GM18507 (cell line): ENCODE results near the gene EIF2B2.

Source experiments
- DNase-seq: peaks from one replicate; pipeline ENCODE4 v3.0.0; 2011; ENCODE audit warnings: low read depth; ENCODE audit not compliant: insufficient read length; ENCODE audit errors: extremely low spot score
- FAIRE-seq: peaks from 2 replicates; lab custom pipeline; 2011; peaks lifted over from hg19 to GRCh38; lab: Jason Lieb, UNC

The EIF2B2 gene

DNA sequence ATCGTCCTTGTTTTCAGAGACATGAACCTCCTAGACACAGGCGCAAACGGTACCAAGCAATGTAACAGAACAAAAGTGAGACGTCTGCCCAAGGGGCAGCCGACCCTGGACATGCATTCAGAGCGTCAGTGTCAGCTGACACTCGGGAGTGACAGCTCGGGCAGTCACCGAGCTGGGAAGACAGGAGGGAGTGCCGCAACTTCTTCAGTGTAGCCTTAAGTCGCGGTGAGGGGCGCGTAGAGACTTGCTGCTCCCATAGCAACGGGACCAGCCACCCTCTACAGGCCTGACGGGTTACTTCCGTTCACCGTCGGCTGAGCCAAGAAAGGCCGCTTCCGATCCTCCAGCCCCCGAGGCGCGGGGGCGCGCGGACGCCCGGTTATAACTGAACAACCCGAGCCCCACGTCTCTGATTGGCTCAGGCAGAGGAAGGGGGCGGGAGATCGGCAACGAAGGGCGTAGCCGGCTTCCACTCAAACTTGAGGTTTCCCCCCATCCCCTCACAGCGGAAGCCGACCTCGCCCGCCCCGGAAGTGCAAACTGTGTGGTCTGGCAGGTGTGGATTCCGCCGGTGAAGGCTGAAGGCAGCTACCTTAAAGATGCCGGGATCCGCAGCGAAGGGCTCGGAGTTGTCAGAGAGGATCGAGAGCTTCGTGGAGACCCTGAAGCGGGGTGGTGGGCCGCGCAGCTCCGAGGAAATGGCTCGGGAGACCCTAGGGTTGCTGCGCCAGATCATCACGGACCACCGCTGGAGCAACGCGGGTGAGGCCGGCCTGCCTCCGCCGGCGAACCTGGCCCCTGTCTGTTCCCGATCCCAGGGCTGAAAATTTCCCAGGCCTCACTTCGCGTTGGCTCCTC is at the start of gene EIF2B2:
Gene EIF2B2 (plus strand): TSS at position 530 of the 858 bp plus-strand sequence. CDS start 70 bp downstream, at position 600.
- FAIRE-seq, result peak; percentile 97

DNA sequence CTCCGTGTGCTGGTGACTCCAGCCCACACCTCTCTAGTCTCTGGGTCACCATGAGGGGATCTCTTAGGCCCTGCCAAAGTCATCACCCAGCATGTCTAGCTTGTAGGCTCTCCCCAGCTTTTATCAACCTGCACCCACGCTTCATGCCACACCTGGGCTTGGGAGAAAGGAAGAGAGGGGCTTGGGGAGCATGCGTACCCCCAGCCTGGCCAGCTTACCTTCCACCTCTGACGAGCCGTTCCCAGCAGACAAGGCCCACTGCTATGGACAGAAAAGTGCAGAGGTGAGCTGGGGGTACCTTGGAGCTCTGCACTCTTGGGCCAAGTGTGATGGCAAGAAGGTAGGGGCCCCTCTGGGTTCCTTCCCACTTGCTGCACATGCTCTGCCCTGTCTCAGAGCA is 49.0 kb upstream of the EIF2B2 start:
- no peak for FAIRE-seq

More for the DNA sequence above, at the start of gene EIF2B2:
- peak; percentile 89 for DNase-seq

DNA sequence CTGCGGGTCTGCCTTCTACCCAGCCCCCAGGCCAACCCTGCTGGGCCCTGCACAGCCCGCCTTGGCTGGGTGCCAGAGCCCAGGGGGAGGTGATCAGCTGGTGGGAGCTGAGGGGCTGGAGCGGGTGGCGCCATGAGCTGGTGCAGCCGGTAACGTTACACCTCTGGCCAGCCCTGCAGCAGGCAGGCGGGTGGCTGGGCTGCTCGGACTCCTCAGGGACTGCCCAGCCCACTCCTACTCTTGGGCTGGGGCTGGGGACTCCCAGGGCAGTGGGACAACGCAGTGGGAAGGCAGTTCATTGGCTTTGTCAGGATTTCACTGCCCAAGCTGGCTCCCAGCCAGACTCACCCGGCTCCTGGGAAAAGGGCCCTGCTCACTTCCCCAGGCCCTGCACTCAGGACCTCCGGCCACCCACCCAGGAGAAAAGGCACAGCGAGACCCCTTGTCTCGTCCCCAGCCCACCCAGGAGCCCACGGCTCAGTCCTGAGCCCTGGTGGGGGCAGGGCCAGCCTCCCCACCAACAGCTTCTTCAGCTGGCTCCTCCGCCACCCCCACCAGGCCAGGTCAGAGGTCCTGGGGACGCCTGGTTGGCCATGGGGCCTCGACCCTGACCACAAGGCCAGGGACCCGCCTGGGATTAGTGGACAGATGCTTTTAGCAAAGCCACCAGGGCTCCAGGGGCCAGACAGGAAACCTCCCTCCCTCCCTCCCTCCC is 48.3 kb upstream of the EIF2B2 start:
- no peak for FAIRE-seq

More for the DNA sequence above, 49.0 kb upstream of the EIF2B2 start:
- DNase-seq, result no peak

DNA sequence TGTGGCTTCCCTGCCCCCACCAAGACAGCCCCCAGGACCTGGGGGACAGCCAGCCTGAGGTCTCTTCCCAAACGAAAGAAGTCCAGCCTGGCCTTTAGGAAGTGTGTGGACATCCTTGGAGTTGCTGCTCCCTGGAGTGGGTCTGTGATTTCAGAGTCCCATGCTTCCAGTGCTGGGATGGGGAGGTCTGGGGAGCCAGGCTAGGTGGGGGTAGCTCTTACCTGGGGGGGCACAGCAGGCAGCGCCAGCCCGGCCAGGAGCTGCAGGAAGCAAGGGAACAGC is 47.8 kb upstream of the EIF2B2 start:
- FAIRE-seq (no peak), DNase-seq (no peak)

More for the DNA sequence above, 48.3 kb upstream of the EIF2B2 start:
- DNase-seq, result no peak

DNA sequence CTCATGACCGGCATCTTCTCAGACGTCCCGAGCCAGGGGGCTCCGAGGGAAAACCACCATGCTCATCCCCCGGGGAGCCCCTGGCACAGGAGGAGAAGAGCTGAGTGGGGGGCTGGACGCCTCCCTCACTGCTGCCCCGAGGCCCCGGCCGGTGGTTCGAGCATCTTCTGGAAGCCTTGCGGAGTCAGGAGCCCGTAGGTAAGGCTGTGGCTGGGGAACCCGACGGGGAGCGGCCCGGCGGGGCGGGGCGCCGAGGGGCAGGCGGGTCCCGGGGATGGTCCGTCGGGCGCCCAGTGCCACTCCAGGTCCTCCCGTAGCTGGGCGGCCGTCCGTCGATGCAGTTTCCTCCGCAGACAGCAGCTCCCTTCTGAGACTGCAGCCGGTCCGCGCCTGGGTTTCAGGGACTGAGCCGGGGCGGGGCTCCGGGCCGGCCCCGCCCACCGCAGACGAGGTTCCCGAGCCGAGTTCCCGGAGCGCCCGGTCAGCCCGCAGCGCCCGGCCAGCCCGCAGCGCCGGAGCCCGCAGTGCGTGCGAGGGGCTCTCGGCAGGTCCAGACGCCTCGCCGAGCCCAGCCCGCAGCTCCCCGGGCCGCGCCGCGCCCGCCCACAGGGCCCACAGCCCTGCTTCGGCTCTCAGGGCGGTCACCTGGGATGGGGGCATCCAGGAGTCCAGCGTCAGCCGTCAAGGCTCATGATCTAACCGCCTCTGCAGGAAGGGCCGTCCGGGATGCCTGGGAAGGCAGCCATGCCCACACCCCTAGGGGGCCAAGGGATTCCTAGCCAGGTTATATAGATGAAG is 47.3 kb upstream of the EIF2B2 start, which contains the start of gene PGF:
Gene PGF (minus strand): TSS at position 369 of the 798 bp plus-strand sequence. CDS start 355 bp downstream, at position 14.
- DNase-seq (no peak), FAIRE-seq (no peak)

DNA sequence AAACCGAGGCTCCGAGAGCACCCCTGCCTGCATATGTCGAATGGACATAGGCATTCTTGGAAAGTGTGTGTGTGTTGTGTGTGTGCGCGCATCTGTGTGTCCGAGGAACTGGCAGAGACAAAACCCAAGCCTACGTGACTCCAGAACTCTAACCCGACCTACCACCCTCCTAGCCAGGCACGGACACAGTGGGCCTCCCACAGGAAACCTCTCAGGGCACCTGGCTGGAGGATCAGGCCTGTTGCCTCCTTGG is 46.8 kb upstream of the EIF2B2 start:
- FAIRE-seq, result no peak
- no peak for DNase-seq

DNA sequence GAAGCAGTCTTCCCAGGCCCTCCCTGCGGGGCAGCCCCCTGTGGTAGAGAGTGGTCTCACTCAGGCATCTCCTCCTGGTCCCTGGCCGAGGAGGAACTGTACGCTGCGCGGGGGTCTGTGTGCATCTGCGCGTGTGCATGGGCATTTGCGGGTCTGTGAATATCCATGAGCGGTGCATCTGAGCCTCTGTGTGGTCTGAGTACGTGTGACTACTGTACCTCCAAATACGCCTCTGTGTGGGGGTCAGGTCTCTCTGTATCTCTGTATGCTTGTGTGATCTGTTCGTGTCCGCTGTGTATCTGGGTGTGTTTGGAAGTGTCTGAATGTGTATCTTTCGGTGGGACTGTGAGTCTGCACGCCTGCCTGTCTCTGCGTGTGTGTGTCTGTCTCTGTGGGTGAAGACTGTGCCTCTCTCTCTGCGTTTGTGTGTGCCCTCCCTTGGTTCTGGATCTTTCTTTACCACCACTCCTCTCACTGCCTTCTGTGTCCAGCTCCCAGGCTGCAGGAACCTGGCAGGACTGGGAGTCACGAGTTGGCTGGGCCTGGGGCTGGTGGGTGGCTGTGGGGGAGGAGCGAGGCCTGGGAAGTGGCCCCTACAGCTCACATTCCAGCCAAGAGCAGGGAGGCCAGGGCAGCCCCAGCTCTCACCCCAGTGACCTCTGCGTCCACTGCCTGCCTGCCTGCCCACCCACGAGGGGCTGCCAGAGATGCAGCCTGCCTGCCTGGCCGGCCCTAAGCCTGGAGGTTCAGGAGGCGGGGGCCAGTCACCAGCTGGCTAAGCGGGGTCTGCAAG is 46.2 kb upstream of the EIF2B2 start:
- FAIRE-seq, result no peak
- DNase-seq, result no peak

DNA sequence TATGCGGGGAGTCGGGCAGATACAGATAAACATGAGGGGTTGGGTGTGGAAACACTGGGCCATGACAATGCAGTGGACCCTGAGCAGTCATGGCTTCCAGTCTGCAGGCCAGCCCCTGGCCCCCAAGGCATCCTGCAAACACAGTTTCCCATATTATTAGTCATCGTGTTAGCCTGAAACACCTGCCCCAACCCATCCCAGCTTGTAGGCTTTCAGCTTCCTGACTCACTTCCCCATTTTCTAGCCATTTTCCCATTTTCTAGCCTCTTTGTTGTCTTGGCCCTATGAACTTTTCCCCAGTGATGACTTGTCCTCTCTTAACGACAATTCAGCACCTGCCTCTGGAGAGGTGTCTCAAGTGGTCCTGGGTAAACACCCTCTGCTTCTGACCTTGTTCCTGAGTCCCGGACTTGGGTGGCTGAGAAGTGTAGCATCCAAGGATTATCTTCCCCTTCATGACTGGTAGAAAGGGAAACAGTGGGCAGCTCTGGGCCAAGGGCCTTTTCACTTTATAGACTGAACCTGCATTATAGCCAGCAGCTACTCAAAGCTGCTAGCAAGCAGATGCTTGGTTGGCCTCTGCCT is 43.0 kb upstream of the EIF2B2 start:
- FAIRE-seq, result no peak
- no peak for DNase-seq

DNA sequence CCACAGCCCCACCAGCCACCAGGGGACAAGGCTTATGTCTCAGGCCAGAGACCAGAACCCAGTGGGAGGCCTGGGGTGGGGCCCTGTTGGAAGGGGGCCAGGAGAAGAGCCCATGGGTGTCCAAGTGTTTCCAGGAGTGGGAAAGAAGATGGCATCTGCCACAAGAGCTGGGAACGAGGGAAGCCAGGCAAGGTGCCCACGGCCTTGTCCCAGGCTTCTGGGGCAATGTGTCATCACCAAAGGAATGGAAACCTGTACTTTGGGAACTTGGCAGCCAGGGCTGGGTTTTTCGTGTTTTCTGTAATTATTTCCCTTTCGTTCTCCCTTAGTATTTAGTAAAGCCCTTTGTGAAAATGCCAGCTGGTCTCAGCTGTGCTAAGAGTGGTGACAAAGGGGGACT is 42.0 kb upstream of the EIF2B2 start:
- DNase-seq, result no peak
- no peak for FAIRE-seq

DNA sequence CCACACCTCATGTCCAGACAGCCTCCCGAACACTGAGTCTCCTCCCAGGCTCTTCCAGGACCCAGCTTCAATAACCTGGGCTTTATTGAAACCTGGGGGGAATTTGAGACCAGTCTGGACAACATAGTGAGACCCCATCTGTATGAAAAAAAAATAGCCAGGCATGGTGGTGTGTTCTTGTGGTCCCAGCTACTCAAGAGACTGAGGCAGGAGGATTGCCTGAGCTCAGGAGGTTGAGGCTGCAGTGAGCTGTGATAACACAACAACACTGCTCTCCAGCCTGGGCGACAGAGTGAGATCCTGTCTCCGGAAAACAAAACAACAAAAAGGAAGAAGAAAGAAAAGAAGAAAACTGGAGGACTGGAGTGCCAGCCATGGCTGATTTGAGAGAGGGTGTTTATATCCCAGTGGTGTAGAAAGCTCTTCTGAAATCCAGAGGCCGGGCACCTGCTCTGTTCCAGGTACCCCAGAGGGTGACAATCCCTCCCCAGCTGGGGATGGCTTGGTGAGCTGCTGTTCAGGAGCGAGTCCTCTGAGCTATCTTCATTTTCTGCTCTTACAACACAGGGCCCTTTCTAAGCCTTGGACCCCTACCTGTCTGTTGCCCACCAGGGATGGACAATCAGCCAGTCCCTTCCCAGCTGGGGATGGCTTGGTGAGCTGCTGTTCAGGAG is 41.3 kb upstream of the EIF2B2 start:
- FAIRE-seq, result no peak
- DNase-seq, result no peak

DNA sequence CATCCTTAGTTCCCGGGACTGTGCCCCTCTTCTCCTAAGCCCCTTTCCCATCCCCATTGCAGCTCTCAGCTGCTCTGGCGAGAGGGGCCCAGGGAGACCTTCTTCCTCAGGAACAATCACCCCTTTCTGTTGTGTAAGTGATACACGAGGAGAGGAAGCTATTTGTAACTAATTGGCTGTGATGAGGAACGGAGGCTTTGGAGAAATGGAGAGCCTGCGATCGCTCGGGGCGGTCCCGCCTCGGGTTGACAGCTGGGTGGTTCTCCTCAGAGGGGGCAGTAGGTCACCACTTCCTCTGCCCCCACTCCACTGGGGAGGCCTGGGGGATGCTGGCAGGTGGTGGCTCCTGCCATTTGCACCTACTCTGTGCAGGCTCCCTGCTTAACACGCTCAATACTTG is 40.7 kb upstream of the EIF2B2 start:
- FAIRE-seq (no peak), DNase-seq (no peak)

DNA sequence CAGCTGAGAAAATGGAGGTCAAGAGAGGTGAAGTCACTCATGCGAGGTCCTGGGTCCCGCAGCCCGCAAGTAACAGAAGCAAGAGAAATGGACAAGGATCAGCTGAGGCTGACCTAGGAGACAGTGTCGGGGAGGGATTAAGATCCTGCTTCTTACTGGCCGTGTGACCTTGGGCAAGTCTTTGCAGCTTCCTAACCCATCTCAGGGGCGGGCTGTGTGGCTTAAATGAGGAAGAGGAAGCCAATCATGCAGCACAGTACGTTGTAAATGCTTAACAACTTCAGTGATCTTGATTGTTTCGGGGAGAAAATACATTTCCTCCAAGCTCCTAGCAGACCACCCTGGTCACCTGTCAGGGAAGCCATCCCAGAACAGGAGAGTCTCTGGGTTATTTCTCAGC is 40.2 kb upstream of the EIF2B2 start:
- DNase-seq, result peak; percentile 49

DNA sequence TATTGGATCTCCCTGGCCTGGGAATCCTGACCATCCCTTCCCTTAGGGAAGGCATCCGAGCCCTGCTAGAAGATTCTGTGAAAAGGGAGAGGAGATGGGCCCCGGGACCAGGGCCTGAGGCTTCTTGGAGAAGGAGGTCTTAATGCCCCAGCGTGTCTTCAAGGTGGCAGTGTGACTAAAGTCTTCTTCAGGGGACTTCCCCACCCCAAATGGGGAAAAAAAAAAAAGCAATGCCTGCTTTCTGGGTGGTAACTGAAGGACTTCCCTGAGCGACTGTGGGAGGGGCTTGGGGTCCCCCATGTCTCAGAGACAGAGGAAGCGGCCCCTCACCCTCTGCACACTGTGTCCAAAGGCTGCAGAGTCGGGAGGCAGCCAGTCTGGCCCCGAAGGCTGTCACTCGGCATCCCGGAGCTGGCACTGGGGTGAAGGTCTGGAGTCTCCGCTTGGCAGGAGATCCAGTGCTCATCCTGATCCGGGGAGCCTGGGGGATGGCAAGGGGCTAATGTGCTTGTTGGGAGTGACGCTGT is 39.5 kb upstream of the EIF2B2 start:
- peak; percentile 42 for FAIRE-seq
- DNase-seq, result no peak

More for the DNA sequence above, 40.2 kb upstream of the EIF2B2 start:
- peak; percentile 83 for FAIRE-seq

DNA sequence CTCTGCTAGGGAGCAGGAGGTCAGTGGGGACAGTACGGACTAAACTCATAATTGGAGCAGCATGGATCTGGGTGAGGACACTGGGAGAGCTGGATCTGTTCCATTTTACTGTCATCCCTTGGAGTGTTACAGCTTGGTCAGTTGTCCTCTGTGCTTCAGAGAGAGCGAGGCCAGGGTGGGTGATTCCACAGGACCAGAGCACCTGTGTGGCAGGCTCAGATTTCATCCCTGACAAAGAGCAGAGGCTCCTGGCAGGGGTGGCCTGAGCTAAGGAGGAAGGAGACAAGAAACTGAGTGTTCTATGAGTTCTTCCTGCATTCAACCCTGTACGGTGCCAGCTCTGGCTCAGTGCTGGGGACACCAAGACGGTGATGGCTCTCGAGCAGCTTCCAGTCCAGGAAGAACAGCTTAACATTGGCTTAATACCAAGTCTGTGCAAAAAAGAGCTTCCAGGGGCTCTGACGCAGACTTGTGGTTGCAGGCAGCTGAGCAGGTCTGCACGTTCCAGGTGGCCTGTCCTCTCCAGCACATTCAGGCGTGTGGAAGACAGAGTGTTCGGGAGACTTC is 38.9 kb upstream of the EIF2B2 start:
- no peak for DNase-seq
- no peak for FAIRE-seq

DNA sequence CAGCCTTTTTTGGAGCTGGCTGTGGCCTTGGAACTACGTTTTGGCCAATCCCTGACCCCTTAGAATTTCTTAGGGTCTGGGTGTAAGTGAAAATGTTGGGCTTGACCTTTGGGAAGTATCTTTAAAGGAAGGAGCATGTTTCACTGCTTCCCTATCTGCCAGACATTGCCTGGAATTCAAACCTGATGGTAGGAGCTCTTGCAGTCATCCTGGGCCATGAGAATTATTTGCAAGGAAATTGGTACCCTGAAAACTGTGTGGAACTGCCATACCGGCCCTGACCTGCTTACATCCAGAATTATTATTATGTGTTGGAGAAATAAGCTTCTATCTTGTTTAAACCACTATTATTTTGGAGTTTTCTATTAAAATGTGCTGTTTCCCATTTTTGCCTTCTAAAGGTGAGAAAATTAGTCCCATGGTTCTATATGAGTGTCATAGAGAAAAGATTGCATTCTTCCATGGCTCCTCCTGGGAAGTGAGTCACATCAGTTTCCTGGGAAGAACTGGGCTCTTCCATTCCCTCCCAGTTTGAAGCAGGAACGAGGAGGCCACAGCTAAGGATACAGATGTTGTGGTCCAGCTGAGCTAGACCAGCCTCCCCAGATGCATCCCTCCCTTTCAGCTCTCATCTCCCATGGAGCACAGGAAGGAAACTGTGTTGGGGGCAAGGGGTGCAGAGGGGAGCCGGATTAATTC is 37.8 kb upstream of the EIF2B2 start:
- DNase-seq, result no peak
- FAIRE-seq, result no peak

DNA sequence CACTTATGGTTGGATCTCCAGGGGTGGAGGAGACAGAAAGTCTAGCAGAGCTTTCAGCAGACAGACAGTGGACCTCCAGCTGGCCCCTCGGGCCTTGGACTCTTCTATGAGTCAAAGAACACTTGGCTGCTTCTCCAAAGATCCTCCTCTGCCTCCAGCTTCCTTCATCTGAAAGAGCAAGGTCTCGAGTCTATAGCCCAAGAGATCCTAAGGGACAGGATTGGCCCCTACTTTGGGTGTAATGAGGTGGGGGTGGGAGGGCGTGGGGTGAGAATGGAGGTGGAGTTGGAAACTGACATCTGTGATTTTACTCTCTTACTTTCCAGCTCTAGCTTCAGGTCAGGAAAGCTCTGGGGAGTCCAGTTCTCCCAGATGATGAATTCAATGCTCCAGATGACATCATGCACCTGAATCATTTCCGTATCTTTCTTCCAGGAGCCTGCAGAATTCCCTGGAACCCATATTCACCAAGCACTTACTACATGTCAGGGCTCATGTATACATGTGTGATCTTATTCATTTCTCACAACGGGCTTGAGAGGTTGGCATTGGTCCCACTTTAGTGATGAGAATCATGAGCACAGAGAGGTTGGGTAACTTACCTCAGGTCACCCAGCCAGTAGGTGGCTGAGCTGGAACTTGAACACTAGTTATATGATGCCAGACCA is 37.1 kb upstream of the EIF2B2 start:
- no peak for DNase-seq
- FAIRE-seq, result no peak

DNA sequence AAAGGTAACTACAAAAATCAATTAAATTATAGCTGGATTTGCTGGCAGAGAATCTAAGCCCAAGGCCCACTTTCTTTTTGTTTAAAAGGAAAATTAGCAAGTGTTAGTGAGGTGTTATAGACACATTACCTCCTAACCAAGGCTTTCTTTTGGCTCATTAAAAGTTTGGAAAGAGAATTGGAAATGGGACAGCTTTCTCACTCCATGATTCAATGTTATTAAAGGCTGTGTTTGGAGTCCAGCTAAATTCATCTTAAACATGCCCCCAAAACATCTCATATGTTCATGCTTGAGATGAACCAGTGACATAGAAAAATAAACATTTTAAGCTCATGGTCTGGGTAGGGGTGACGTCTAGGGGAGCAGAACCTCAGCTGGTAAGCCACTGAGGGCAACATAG is 33.9 kb upstream of the EIF2B2 start:
- no peak for DNase-seq
- FAIRE-seq, result no peak
